Measurements from ENCODE around the gene FBXO42. TPM values are rescaled to one million over a fixed set of nuclear protein-coding genes. Genes with fewer than 3 reads are reported as not detected.

The FBXO42 gene
- polyA plus RNA-seq, 1 experiment: 15.1 TPM

- Histone ChIP-seq H3K4me3 (ENCODE audit: low read depth, low read length) (peak within 1 kb of the TSS; percentile 77), H3K9me3 (ENCODE audit: control insufficient read depth, insufficient read depth, low read length) (peaks cover 6% of the 10 kb centered on the region; the same call in 1 of the 2 replicates), H3K27me3 (ENCODE audit: control insufficient read depth, insufficient read depth, low read length) (no peaks in the 10 kb centered on the region), H3K27ac (ENCODE audit: low read depth, low read length) (peak within 1 kb of the TSS; percentile 78)
- no peak for TF ChIP-seq CTCF (IDR thresholded peaks at IDR 0.05; ENCODE audit: low read depth, low read length)
- DNase-seq (ENCODE audit: low read depth, low spot score): peak; percentile 74
- POLR2A ChIA-PET: interaction anchor here (0.6 kb wide), 1 partner anchor 20 kb away, joined by 3 read pairs; no protein-coding TSS in a partner anchor
- CTCF ChIA-PET: interaction anchor here (0.9 to 2.2 kb wide), 3 partner anchors 116 to 154 kb away, joined by 4 to 8 read pairs (median 6); partner anchors contain the start of gene FBXO42
These were observed 115.6 kb downstream of the FBXO42 start, which contains the start of gene CPLANE2 for GRCh38 chr1:16236511-16237342. TSS of gene CPLANE2 (minus strand) at chr1:16237183. CDS start at chr1:16236742, 441 bp downstream.

DNA sequence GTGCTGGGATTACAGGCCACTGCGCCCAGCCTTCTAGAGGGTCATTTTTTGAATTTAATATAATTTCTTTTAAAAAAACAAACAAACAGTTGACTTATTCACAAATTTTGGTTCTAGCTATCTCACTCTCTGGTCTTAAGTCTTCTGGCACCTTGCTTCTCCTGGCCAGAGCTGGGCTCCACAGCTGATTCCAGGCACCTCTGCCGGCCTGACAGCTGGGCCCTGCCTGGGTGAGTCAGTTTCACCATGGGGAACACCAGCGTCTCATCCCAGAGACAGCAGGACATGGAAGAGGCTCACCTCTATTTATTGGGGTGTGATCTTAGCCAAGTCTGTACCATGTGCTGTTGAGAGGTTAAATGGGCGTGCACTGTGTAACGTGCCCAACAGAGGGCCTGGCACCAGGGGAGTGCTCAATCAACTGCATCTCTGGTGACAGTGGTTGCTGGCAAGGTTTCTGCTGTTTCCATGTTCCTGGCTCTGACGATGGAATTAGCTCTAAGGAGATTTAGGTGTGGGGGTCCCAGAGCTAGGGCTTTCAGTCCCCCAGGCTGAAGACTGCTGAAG, 116.3 kb downstream of the FBXO42 start:
- ChIA-PET POLR2A (no interaction called here), CTCF (interaction anchor here (2.2 kb wide), 1 partner anchor 8 kb away, joined by 6 read pairs; no protein-coding TSS in a partner anchor)
- Histone ChIP-seq H3K27ac (ENCODE audit: low read depth, low read length) (no peak overlapping the region), H3K9me3 (ENCODE audit: control insufficient read depth, insufficient read depth, low read length) (peaks cover 6% of the 10 kb centered on the region; the same call in 1 of the 2 replicates), H3K4me3 (ENCODE audit: low read depth, low read length) (peak overlapping the region; percentile 77), H3K27me3 (ENCODE audit: control insufficient read depth, insufficient read depth, low read length) (no peaks in the 10 kb centered on the region)
- no peak for DNase-seq (ENCODE audit: low read depth, low spot score)
- TF ChIP-seq CTCF (IDR thresholded peaks at IDR 0.05; ENCODE audit: low read depth, low read length): peak; percentile 18; the same call in 1 of the 2 replicates

GRCh38 chr1:16235347-16235746, 116.9 kb downstream of the FBXO42 start:
- CTCF ChIA-PET: interaction anchor here (2.2 kb wide), 1 partner anchor 9 kb away, joined by 6 read pairs; no protein-coding TSS in a partner anchor
- POLR2A ChIA-PET: no interaction called here

GRCh38 chr1:16233431-16233830, 118.8 kb downstream of the FBXO42 start:
- ChIA-PET POLR2A (no interaction called here), CTCF (no interaction called here)
- H3K9me3 ChIP-seq (ENCODE audit: control insufficient read depth, insufficient read depth, low read length): peaks cover 6% of the 10 kb centered on the region; the same call in 1 of the 2 replicates
- H3K27me3 ChIP-seq (ENCODE audit: control insufficient read depth, insufficient read depth, low read length): peaks cover 5% of the 10 kb centered on the region
- DNase-seq (ENCODE audit: low read depth, low spot score): no peak
- no peak overlapping the region for H3K27ac ChIP-seq (ENCODE audit: low read depth, low read length)
- TF ChIP-seq CTCF (IDR thresholded peaks at IDR 0.05; ENCODE audit: low read depth, low read length): no peak
- no peak overlapping the region for H3K4me3 ChIP-seq (ENCODE audit: low read depth, low read length)

More at GRCh38 chr1:16235347-16235746, 116.9 kb downstream of the FBXO42 start:
- H3K4me3 ChIP-seq (ENCODE audit: low read depth, low read length): no peak overlapping the region
- no peak for TF ChIP-seq CTCF (IDR thresholded peaks at IDR 0.05; ENCODE audit: low read depth, low read length)
- DNase-seq (ENCODE audit: low read depth, low spot score): no peak
- no peaks in the 10 kb centered on the region for H3K27me3 ChIP-seq (ENCODE audit: control insufficient read depth, insufficient read depth, low read length)
- no peak overlapping the region for H3K27ac ChIP-seq (ENCODE audit: low read depth, low read length)
- peaks cover 6% of the 10 kb centered on the region; the same call in 1 of the 2 replicates for H3K9me3 ChIP-seq (ENCODE audit: control insufficient read depth, insufficient read depth, low read length)

All from AG04450 (cell line).